Smooth muscle cell of the brain vasculature (primary cell): Measurements from ENCODE around the gene RGMA.
"Not testable (repeated sequence)": the region's sequence is repeated elsewhere in the genome, so short reads cannot be mapped to it uniquely, and the experiment has no call there.

Experiments used
- DNase-seq: peaks from one replicate; pipeline ENCODE4 v3.0.0-alpha.2; 2012; ENCODE audit warnings: low read depth, low spot score

Gene RGMA

DNA sequence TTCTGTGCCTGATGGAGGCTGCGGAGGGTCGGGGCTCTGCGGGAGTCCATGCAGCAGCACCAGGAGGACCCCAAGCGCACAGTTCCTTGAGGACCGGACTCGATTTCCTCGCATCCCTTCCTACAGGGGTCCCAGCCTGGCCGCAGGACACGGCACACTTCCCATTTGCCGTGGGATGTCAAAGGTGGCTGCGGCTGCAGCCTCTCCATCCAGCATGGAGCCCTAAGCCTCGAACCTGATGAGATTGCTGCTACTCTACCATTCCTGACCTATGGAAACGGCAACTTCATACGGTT, 40.6 kb downstream of the RGMA start:
- DNase-seq = no peak

DNA sequence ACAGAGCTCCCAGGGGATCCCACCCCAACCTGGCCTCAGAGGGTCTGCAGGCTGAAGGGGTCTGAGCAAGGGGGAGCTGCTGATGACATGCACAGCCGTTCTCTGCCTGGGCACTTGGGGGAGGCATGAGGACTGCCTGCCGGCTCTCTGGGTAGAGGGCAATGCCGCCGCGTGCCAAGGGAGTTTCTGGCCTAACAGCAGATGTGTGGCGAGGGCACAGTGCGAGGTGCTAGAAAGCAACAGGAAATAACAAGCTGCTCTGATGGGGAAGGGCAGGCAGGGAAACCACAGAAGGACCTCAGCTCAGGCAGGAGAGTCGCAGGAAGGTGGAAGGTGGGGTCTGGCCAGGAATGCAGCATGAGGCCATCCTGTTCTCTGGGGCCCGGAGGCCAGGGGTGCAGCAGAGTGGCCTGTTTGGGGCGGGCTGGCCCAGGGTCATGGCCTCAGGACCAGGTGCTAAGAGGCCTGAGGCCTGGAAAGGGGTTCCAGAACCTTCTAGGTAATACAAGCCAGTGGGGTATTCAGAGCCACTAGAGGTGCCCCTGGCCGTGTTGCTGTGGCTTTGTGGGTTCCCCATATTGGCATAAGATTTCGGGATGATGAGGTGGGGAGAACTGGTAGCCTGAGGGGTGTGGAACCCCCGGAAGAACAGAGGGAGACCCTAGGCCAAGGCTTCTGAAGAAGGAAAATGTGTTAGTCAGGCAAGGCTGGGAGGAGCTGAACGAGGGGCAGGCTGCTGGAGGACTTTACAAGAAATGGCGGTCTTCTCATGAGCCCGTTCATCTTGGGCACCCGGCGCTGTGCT, 41.2 kb downstream of the RGMA start:
- DNase-seq = no peak

DNA sequence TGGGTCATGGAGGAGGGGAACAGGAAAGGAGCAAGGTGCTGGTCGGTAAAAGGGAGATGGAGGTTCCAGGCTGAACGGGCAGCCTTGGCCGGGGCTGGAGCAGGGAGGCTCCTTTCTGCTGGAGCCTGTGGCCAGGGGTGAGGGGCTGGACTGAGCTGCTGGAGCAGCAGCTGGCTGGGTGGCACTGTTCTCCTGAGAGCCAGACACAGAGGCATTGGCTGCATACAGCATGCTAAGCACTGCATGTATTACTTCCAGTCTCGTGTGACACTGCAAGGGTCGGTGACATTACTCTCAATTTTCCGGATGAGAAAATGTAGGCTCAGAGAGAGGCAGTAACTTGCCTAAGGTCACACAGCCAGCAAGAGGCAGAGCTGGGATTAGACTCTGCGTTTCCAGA, 42.3 kb downstream of the RGMA start:
- DNase-seq = no peak

DNA sequence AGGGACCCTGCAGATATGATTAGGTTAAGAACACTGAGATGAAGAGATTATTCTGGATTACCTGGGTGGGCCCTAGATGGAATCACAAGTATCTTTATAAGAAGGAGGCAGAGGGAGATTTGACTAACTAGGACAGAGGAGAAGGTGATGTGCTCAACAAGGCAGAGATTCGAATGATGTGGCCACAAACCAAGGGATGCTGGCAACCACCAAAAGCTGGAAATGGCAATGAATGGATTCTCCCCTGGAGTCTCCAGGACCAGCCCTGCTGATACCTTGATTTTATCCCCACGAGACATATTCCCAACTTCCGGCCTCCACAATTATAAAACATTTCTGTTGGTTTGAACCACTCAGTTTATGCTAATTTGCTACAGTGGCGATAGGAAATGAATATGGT, 42.9 kb downstream of the RGMA start:
- no peak for DNase-seq

DNA sequence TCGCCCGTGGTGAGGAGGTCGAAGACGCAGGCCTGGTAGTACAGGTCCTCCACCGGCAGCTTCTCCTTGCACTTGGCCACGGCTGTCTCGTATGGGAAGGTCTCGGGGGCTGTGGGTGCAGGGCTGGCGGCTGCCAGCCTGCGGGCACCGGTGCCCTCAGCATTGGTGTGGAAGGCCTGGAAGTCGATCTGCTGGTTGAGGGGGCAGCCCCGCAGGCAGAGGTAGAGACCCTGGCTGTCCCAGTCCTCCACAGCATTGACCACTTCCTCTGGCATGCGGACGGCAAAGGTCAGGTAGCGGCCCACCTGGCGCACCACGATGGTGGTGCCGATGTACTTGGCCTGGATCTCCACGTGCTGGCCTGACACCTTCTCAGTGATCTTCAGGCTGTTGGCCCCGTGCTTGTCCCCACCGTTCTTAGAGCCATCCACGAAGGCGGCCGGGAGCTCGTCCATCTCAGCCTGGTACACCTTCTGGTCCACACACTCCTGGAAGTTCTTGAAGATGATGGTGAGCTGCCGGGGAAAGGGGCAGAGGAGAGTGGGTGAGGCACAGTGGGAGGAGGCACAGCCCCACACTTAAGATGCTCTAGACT, 43.7 kb downstream of the RGMA start:
- no peak for DNase-seq

DNA sequence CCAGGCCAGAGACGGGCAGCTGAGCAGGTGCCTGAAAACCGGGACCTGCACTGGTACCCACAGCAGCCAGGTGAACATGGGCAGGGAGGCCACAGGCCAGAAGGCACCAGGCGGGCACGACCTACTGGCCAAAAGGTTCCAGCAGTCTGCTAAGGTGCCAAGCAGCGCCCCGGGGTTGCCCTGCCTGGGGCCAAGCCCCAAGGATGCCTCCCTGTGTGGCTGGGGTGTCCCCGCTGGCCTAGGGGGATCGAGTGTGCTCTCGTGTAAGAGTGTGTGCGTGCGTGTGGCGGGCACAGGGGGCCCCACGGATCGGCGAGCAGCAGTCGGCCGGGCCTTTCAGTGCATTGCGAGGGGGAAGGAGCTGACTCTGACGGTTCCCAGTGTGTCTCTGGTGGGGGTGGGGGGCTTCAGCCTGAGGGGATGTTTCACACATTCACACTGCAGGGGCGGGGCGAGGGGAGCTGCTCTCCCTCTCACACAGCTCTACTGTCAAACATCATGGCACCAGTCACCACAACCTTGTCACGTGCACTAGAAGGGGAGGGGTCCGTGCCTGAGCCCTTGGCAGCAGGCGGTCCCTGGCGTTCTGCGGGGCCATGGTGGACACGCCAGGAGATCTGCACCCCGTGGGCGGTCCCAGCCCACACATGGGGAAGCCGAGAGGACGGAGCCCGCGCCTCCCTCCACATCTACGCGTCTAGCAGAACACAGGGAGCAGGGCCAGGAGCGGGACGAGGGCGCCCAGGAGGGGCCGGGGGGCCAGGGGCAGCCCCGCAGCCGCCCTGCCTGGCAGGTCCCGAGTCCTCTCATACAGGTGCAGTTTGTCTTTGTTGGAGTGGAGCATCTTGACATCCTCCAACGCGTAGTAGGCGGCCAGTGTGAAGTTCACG, 44.5 kb downstream of the RGMA start:
- DNase-seq = no peak

DNA sequence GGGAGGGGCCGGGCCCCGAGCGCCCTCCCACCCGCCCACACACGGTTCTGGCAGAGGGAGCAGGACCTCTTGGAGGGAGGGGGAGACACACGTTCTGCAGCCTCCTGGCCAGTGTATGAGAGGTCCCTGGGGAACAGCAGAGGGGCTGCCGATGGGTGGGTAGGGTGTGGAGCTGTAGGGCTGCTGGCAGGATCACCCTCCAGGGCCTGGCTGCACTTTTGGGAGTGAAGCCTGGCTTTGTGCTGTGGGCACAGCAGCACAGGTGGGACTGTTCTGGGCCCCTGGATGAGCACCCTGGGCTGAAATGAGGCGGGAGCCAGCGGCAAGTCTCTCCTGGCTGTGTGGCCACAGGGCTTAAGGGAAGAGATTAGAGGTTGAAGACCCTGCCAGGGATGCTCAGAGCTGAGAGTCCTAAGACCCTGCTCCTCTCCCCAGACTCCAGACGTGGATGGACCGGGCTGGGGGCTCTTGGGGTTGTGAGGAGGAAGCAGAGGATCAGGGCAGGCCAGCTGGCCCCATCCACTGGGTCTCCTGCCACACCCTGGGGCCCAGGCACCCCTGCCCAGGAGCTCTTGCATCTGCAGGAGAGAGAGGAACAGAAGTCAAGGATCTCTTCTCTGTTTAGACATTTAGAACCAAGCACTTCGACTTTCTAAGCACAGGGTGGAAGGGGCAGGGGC, 45.2 kb downstream of the RGMA start:
- DNase-seq = no peak

DNA sequence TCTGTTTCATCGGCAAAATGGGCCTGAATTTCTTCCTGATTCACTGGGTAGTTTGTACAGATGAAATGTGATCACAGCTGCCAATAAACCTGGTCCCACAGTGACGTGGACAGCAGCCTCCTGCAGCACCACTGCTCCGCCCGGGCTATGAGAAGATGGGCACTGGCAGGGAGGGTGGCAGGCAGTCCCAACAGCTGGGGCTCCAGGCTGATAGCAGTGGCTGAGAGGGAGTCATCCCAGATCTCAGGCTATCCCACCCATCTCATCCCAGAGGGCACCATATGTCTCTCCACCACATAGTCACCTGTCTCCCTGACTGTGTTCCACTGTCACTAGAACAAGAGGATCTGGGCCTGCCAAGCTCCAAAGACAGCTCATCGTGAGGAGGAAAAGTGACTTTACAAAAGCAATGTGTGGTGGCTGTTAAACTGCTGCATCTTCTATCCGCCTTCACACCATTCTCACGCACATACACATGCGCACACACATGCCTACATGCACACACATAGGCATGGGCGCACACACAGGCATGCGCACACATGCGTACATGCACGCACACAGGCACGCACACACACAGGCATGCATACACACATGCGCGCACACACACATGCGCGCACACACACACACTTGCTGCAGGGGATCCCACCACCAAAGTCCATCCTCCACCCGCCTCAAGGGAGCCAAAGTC, 46.2 kb downstream of the RGMA start:
- DNase-seq = no peak

DNA sequence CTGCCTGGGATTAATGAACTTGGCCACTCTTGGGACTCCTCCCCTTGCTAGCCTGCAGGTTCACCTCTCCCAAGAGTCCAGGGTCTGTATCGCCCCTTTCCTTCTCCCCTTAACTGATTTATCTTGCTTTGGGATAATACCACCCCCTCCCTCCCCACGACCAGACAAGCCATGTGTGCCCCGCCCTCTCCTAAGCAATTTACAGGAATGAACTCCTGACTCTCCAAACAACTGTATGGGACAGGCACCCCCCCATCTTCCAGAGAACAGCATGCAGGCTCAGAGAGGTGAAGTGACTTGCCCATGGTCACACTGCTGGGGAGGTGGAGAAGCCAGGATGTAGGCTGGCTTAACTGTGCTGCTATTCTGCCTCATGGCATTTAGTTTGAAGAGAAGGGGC, 46.8 kb downstream of the RGMA start:
- DNase-seq = no peak

DNA sequence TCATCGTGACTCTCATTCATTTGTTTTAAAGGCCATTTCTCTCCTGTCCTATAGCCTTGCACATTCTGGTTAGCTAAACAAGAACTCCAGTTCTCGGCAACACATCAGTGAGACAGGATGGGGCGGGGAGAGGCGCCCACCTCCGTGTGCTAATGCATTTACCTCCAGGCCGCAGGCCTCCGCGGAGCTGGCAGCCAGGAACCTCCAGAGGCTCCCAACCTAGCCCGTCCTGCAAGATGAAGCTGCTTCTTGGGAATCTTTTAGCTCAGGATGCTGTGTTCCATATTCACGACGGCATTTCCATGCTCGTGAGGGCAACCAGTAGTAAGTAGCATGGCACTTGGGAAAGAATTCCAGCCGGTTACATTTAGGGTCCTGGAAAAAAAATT, 47.9 kb downstream of the RGMA start:
- DNase-seq = no peak

DNA sequence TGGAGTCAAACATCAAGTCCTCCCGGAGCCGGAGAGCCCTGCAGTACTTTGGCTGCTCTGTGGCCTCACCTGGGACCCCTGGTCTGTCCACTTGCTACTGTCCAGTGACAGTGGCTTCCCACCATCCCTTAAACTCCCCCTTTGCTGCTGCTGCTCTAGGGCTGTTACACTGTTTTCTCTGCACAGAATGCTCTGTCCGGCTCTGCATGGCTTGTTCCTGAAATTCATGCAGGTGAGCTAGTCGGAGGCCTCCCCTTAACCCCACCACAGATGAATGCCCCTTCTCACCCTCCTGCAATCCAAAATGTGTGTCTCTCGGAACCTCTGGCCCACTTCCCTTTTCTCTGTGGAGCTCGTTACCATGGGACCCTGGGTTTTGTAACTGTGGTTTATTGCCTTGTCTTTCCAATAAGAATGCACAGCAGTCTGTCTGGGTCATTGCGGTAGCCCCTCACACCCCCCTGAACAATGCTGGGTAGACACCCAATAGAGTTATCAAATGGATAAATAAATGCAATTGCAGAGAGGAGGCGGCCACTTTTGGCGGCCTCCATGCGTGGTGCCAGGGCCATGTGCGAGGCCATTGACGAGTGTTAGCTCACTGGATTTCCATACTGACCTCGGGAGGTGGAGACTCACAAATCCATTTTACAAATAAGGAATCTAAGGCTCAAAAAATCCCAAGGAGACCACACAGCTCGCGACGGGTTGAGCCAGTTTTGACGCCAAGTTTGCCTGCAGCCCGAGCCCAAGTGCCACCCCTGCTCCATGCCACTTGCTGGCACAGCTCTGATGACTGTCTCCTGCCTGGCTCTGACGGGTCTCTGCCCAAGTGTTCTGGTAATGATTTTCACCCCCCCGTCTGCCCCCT, 48.5 kb downstream of the RGMA start:
- DNase-seq = no peak

DNA sequence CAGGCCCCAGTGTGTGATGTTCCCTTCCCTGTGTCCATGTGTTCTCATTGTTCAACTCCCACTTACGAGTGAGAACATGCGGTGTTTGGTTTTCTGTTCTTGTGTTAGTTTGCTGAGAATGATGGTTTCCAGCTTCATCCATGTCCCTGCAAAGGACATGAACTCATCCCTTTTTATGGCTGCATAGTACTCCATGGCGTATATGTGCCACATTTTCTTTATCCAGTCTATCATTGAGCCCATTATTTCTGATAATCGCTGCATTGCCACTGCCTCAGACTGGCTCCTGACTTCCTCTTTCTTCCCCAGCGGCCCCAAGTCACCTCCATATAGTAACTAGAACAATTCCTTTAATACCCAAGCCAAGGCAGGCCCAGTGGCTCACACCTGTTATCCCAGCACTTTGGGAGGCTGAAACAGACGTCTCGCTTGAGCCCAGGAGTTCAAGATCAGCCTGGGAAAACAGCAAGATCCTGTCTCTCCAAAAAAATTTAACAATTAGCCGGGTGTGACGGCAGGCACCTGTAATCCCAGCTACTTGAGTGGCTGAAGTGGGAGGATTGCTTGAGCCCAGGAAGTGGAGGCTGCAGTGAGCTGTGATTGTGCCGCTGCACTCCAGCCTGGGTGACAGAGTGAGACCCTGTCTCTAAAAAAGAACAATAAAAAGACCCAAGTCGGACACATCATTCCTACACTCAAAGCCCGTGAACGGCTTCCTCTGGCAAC, 49.3 kb downstream of the RGMA start:
- DNase-seq = not testable (repeated sequence)

DNA sequence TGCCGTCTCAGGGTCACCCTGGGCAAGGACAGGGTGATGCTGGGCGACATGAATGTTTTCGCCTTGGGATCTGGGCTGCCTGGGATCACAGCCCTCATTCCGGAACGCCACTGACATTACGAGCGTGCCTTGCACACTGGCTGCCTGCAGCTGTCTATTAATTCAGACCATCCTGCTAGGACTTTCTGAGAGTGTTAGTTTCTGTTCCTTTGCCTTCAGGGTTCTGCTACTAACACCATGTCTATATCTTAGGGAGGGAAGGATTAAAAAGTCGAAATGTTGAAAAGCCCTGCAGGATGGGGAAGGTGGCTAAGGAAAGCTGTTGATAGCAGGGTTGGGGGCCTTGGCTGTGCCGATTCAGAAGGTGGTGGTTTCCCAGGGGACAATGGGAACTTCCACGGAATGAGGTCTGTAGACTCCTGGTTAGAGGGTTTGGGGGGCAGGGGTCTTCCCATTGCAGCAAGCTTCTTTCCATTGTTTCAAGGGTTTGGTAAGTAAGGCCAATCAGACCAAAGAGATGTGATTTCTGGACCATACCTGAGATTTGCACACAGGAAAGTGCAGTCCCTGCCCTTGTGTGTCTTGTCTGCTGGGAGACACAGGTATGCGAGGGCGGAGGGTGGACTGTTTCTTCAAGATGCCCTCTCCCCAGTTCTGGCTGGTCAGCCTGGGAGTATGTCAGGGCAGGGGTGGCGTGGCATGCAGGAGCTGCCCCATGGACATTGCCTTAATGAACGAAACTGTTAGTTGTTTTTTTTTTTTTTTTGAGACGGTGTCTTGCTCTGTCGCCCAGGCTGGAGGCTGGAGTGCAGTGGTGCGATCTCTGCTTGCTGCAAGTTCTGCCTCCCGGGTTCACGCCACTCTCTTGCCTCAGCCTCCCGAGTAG, 50.9 kb downstream of the RGMA start:
- no peak for DNase-seq

DNA sequence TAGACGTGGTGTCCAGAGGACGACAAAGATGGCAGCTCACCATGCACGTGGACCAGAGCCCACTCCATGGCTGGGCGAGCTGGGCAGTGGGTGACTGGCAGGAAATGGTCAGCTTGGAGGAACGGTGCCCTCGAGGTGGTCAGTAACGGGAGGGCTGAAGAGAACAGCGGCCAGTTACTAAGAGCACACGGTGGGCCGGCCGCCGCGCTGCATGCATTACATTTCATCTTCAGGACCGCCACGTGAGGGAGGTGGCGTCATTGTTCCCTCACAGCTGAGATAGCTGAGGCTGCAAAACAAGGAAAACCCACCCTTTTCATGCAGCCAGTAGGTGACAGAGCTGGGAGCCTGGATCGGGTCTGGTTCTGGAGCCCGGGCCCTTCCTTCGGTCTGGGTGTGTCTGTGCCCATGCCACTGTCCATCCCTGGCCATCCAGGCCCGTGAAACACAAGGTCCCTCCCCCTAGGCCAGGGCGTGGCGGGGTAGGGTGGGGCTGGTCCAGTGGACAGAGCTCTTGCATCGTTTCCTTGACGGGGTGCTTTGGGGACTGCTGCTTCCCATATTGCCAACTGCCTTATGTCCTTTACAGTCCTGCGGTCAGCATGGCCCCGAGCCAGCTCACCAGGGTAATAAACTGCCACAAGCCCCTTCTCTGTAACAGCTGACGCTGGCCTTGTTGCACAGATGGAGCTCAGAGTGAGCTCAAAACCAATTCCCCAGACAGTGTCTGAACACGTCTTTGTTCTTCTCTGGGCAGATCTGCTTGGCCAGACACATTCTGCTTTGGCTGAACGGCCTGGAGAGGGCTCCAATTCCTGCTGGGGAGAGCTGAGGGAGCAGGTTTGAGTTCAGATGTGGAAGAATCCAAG, 51.8 kb downstream of the RGMA start:
- no peak for DNase-seq

DNA sequence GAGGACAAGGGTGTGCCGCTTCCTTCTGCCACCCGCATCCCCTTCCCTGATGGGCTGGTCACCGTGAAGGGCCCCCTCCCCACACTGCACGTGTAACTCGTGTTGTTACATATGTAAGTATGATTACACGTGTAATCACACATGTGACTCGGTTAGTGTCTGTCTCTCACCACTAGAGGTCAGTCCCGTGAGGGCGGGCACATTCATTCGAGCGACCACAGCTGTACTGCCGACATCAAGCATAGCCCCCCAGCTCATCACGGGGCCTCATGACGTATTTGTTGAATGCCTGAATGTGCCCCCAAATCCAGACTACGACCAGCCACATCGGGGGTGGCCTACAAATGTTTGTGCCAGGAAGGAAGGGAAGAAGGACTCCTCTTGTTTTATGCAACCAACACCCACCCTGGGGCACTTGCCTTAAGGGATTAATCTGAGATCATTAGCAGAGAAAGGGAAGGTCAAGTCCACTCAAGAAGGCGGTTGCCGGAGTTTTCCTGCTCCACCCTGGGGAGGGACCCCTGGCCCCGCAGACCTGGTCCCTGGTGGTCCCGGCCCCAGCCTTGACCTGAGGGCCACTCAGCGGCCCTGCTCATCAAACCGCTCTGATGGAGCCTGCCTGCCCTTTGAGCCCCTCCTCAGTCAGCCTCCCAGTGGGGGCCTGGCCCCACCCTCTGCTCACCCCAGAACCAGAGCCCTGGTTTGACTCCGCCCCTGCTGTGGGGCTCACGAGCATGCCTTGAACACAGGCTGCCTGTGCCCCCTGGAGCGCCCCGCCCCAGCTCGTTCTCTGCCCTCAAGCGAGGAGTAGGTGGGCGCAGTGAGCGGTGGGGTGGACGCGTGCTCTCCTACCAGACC, 52.8 kb downstream of the RGMA start:
- DNase-seq = no peak

DNA sequence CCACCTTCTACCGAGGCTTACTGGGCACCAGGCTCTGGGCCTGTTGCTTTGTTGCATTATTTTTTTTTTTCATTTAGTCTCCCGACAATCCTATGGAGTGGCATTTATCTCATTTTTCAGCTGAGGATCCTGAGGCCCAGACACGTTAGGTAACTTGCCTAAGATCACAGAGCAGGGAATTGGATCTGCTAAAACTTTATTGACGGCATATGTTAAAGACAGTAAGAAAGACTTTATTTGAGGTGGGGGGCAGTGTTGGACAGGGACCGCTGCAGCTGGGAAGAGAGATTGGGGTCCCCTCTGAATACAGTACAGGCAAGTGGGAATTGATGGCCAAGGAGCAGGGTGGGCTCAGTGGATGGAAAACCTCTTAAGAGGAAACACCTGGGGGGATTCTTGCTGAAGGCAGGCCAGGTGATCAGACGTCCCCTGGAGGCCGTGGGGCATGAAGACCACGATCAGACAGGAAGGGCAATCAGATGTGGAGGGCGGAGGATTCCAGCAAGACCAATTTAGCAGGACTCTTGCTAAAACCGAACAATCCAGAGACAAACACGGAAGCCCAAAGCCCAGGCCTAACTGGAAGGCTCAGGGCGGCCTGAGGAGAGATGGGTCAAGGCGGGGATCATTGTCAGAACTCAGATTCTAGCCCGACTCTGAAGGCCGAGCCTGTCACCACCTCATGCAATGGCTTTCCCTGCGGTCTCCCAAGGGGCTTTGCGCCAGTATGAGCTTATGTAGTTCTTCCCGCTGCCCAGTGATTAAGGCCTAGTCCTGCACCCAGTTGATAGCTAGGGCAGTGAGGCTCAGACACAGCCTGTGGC, 53.7 kb downstream of the RGMA start:
- DNase-seq = no peak
